ENCODE results near the gene GPR153.

The GPR153 gene

DNA sequence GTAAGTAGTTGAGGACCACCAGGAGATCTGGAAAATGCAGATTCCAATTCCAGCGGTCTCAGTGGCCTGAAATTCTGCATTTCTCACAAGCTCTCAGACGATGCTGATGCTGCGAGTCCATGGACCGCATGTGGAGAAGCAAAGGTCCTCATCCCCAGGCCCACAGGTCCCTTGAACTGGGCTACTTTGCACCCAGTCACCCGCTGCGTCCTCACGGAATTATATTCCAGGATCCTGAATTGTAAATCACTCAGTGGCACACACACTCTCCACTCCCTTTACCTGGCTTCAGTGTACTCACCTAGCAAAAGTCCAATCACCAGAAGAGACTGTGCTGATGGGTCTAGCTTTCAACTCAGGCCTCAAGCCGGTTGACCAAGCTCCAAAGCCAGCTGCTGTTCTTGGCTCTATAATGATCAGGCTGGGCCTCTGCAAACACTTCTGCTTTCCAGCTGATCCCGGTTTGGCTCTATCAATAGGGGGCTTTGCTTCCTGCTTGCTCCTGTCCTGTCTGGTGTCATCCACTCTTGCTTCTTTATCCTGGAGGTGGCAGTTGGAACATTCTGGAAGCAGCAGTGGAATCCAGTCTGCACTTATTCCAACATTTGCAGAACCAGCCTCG is 60.6 kb downstream of the GPR153 start:
- no peak for DNase-seq (ENCODE audit: low spot score)

- DNase-seq (ENCODE audit: low spot score), result peak; percentile 89
Observed at GRCh38 chr1:6199298-6200187, 61.4 kb downstream of the GPR153 start, which contains the start of gene RPL22. Gene RPL22, minus strand, starts transcription at chr1:6199595. Its CDS starts 22 bp downstream, at chr1:6199573.

GRCh38 chr1:6198646-6199297 is 62.1 kb downstream of the GPR153 start:
- DNase-seq (ENCODE audit: low spot score), result no peak

DNA sequence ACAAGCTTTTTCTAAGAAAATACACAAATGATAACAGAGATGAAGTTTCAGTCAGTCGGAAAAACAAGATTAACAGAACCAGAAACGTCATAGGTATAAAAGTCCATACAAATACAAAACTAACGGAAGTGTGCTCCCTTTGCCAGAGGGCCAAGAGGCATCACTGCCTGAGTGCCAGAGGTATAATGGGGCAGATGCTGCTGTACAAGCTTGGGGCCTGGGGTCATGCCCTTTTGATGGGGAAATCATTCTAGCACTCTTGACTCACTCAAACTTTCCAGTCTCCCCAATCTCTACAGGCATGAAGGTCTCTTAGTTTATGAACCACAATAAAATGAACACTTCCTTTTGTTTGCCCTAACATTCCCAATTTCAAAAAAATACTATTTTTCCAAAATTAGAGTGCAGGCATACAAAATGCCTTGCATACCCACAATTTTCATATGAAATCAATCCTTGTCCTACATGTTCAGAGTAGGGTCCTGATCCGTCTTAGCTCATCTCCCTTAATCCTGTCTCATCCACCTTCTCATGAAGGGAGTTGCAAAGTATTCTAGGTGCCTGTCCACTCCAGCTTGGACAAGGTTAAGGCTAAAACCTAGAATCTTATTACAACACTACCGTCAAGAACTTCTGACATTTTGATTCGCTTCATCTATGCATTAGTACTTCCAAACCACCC is 63.0 kb downstream of the GPR153 start:
- DNase-seq (ENCODE audit: low spot score), result no peak
